Measurements from ENCODE around the gene ZNF888. TPM values are rescaled to one million over a fixed set of nuclear protein-coding genes. Genes with fewer than 3 reads are reported as not detected.
A peak's percentile ranks its signal among the peaks of the same experiment; 100 is the strongest.
"Not testable (repeated sequence)": the region's sequence is repeated elsewhere in the genome, so short reads cannot be mapped to it uniquely, and the experiment has no call there.

Gene ZNF888
- polyA plus RNA-seq, 1 experiment: 2.2 TPM

DNA sequence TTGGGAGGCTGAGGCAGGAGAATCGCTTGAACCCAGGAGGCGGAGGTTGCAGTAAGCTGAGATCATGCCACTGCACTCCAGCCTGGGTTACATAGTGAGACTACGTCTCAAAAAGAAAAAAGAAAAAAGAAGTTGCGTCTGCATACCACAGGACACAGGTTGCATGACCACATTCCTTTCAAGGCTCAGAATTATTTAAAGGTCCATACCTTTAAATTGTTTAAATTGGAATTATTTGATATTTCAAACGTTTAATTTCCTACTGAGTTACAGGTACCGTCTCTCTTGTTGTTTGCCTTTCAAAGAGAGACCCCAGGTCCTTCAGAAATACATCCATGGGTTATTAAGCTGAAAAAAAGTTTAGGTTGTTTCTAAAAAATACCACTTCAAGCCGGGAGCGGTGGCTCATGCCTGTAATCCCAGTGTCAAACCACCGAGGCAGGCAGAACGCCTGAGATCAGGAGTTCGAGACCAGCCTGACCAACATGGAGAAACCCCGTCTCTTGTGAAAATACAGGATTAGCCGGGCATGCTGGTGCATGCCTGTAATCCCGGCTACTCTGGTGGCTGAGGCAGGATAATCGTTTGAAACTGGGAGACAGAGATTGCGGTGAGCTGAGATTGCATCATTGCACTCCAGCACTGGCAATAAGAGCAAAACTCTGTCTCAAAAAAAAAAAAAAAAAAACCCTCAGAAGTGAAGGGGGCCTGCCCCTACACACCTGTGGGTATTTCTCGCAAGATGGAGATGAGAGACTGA, 20.8 kb upstream of the ZNF888 start:
- Histone ChIP-seq H3K4me3 (ENCODE audit: low read depth, low read length) (no peak overlapping the region), H3K9me3 (ENCODE audit: control insufficient read depth, insufficient read depth, low read length) (peaks cover 52% of the 10 kb centered on the region), H3K27ac (ENCODE audit: low read depth, low read length) (no peak overlapping the region), H3K27me3 (ENCODE audit: control insufficient read depth, insufficient read depth, low read length) (no peaks in the 10 kb centered on the region)
- TF ChIP-seq, protein P1, sequence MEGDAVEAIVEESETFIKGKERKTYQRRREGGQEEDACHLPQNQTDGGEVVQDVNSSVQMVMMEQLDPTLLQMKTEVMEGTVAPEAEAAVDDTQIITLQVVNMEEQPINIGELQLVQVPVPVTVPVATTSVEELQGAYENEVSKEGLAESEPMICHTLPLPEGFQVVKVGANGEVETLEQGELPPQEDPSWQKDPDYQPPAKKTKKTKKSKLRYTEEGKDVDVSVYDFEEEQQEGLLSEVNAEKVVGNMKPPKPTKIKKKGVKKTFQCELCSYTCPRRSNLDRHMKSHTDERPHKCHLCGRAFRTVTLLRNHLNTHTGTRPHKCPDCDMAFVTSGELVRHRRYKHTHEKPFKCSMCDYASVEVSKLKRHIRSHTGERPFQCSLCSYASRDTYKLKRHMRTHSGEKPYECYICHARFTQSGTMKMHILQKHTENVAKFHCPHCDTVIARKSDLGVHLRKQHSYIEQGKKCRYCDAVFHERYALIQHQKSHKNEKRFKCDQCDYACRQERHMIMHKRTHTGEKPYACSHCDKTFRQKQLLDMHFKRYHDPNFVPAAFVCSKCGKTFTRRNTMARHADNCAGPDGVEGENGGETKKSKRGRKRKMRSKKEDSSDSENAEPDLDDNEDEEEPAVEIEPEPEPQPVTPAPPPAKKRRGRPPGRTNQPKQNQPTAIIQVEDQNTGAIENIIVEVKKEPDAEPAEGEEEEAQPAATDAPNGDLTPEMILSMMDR (IDR thresholded peaks at IDR 0.05; ENCODE audit: low read depth, low read length): no peak
- ChIA-PET POLR2A (interaction anchor here (0.6 kb wide), 1 partner anchor 87 kb away, joined by 3 read pairs; the partner anchor contains the start of gene ZNF468), CTCF (no interaction called here)
- no peak for DNase-seq (ENCODE audit: low read depth, low spot score)

DNA sequence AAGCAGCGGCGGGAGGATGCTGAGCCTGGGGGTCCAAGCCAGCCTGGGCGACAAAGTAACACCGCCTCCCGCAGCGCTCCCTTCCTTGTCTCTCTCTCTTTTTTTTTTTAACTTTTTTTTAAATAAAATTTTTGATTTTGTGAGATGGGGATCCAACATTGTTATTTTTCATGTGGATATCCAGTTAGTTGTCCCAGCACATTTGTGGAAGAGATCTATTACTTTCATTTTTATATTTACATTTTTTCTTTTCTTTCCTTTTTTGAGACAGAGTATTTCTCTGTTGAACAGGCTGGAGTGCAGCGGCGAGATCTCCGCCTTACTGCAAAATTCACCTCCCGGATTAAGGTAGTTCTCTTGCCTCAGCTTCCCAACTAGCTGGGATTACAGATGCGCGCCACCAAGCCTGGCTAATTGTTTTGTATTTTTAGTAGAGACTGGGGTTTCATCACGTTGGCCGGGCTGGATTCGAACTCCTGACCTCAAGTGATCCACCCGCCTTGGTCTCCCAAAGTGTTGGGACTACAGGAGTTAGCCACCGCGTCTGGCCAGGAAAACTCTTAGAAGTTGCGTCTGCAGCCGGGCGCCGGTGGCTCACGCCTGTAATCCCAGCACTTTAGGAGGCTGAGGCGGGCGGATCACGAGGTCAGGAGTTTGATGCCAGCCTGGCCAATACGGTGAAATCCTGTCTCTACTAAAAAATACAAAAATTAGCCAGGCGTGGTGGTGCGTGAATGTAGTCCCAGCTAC, 20.1 kb upstream of the ZNF888 start:
- peak overlapping the region; percentile 79 for H3K4me3 ChIP-seq (ENCODE audit: low read depth, low read length)
- TF ChIP-seq, protein P1 (IDR thresholded peaks at IDR 0.05; ENCODE audit: low read depth, low read length): no peak
- no peak for DNase-seq (ENCODE audit: low read depth, low spot score)
- ChIA-PET POLR2A (interaction anchor here (0.6 kb wide), 1 partner anchor 86 kb away, joined by 3 read pairs; no protein-coding TSS in a partner anchor), CTCF (no interaction called here)
- H3K9me3 ChIP-seq (ENCODE audit: control insufficient read depth, insufficient read depth, low read length): peaks cover 45% of the 10 kb centered on the region
- H3K27ac ChIP-seq (ENCODE audit: low read depth, low read length): peak overlapping the region; percentile 83
- no peaks in the 10 kb centered on the region for H3K27me3 ChIP-seq (ENCODE audit: control insufficient read depth, insufficient read depth, low read length)

DNA sequence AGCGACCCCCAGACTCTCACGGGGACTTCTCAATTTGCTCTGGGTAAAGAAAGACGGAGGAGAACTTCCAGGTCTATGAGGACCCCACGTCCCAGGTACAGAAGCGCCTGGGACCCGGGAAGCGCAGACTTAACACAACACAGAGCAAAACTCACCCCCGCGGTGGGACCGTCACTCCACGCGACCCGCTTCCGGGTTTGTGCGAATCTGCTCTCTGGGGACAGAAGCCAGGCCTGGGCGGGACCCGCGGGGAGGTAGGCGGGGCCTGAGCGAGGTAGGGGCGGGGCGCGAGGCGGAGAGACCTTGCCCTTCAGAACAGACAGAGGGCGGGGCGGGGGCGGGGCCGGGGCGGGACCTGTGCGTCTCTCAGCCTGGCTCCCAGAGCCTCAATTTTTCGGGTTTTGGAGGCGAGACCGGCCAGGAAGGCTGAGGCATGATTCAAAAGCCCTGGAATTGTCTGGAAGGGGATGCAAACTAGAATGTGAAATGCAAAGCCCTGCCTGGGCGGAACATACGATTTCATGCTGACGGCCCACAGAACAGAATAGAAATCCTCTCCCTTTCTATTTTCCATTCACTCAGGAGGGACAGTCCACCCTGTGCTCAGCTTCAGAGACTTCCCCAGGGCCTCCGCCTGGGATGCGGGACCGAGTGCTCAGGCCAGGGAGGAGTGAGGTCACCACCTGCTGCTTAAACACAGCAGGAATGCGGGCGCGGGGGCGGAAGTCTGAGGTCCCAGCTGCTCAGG, 19.3 kb upstream of the ZNF888 start:
- Histone ChIP-seq H3K9me3 (ENCODE audit: control insufficient read depth, insufficient read depth, low read length) (peaks cover 38% of the 10 kb centered on the region), H3K4me3 (ENCODE audit: low read depth, low read length) (peak overlapping the region; percentile 79), H3K27me3 (ENCODE audit: control insufficient read depth, insufficient read depth, low read length) (no peaks in the 10 kb centered on the region), H3K27ac (ENCODE audit: low read depth, low read length) (peak overlapping the region; percentile 83)
- TF ChIP-seq, protein P1 (IDR thresholded peaks at IDR 0.05; ENCODE audit: low read depth, low read length): no peak
- ChIA-PET POLR2A (interaction anchor here (0.6 kb wide), 1 partner anchor 85 kb away, joined by 3 read pairs; no protein-coding TSS in a partner anchor), CTCF (no interaction called here)
- DNase-seq (ENCODE audit: low read depth, low spot score): peak; percentile 43

DNA sequence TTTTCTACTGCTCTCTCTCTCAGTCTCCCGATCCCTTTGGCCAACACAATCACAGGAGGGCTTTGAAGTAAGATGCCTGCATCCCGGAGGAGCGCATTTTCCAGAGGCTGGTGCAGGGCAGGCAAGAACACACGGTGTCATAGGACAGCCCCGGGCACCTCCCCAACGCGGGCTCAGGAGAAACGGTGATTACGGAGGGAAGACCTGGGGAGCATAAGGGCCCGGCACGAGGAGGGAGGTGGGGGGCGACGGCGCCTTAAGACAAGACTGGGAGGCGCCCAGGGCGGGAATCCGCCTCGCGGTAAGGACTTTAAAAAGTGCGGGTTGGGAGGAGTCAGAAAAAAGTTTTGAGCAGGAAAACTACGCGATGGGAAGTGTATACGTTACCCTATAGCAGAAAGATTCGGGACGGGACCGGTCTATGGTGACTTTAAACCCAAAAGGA, 18.7 kb upstream of the ZNF888 start:
- peak overlapping the region; percentile 78 for H3K27ac ChIP-seq (ENCODE audit: low read depth, low read length)
- TF ChIP-seq, protein P1 (IDR thresholded peaks at IDR 0.05; ENCODE audit: low read depth, low read length): no peak
- ChIA-PET POLR2A (no interaction called here), CTCF (no interaction called here)
- H3K9me3 ChIP-seq (ENCODE audit: control insufficient read depth, insufficient read depth, low read length): peaks cover 33% of the 10 kb centered on the region
- H3K4me3 ChIP-seq (ENCODE audit: low read depth, low read length): peak overlapping the region; percentile 79
- no peaks in the 10 kb centered on the region for H3K27me3 ChIP-seq (ENCODE audit: control insufficient read depth, insufficient read depth, low read length)
- DNase-seq (ENCODE audit: low read depth, low spot score): no peak

DNA sequence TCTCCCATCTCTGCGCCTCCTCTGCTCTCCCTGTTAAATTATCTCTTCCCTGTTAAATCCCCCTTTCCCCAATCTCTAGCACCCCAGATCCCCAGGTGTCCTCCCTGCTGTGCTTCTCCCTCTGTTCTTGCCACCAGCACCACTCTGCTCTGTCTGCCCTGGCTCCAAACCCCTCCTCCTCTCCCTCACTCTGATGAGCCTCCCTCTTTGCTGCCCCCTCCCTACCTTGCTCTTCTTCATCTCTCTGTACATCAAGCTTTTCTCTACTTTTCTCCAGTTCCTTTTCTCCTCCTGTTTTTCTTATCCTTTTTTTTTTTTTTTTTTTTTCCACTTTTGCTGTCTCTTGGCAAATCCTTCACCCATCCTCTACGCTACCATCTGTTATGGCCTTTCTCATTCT, 18.3 kb upstream of the ZNF888 start:
- POLR2A ChIA-PET; DNase-seq (ENCODE audit: low read depth, low spot score); CTCF ChIA-PET: not testable (repeated sequence)

DNA sequence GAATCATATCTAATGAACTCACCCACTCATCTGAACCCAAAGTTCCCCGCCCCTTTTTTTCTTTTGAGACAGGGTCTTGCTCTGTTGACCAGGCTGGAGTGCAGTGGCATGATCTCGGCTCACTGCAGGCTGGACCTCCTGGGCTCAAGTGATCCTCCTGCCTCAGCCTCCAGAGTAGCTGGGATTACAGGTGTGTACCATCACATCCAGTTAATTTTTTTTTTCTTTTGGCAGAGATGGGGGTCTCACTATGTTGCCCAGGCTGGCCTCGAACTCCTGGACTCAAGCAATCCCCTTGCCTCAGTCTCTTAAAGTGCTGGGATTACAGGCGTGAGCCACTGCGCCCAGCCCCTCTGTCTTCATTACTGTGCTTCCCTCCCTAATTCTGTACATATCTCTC, 17.7 kb upstream of the ZNF888 start:
- CTCF ChIA-PET; DNase-seq (ENCODE audit: low read depth, low spot score); POLR2A ChIA-PET; H3K27ac ChIP-seq (ENCODE audit: low read depth, low read length); H3K4me3 ChIP-seq (ENCODE audit: low read depth, low read length); H3K27me3 ChIP-seq (ENCODE audit: control insufficient read depth, insufficient read depth, low read length): not testable (repeated sequence)
- H3K9me3 ChIP-seq (ENCODE audit: control insufficient read depth, insufficient read depth, low read length): peaks cover 22% of the 10 kb centered on the region

More for the DNA sequence above, 18.3 kb upstream of the ZNF888 start:
- H3K27ac ChIP-seq (ENCODE audit: low read depth, low read length): peak overlapping the region; percentile 78
- not testable (repeated sequence) for H3K27me3 ChIP-seq (ENCODE audit: control insufficient read depth, insufficient read depth, low read length)
- H3K9me3 ChIP-seq (ENCODE audit: control insufficient read depth, insufficient read depth, low read length): peaks cover 28% of the 10 kb centered on the region
- peak overlapping the region; percentile 79 for H3K4me3 ChIP-seq (ENCODE audit: low read depth, low read length)
